Neural crest cell (in vitro differentiated cells): ENCODE measurements around the gene CYFIP1. TPM values are rescaled to one million over a fixed set of nuclear protein-coding genes. Genes with fewer than 3 reads are reported as not detected.

Experiments
- DNase-seq: peaks from one replicate; pipeline ENCODE4 v3.0.0; 2021; ENCODE audit warnings: low read depth, mixed read lengths, low spot score
- H3K27ac Mint-ChIP-seq: one replicate; pipeline ENCODE4 v1.8.0; 2021; ENCODE audit warnings: mild to moderate bottlenecking, mixed read lengths; ENCODE audit not compliant: unreplicated experiment
- H3K27me3 Mint-ChIP-seq: 2 replicates; pipeline ENCODE4 v1.8.0; 2021; ENCODE audit warnings: low read depth, mild to moderate bottlenecking, mixed read lengths
- H3K36me3 Mint-ChIP-seq: 2 replicates; pipeline ENCODE4 v1.8.0; 2021; ENCODE audit warnings: low read depth, mild to moderate bottlenecking, mixed read lengths
- H3K4me1 Mint-ChIP-seq: 2 replicates; pipeline ENCODE4 v1.8.0; 2021; ENCODE audit warnings: mixed read lengths
- H3K4me3 Mint-ChIP-seq: one replicate; pipeline ENCODE4 v1.8.0; 2021; ENCODE audit warnings: mild to moderate bottlenecking, mixed read lengths
- H3K9me3 Mint-ChIP-seq: 2 replicates; pipeline ENCODE4 v1.8.0; 2021; ENCODE audit warnings: mixed read lengths
- CTCF ChIP-seq: fragments of 200-600 bp; sonication (generic); conservative IDR thresholded peaks from 2 replicates; pipeline ENCODE4 v1.5.0; 2021; ENCODE audit warnings: antibody characterized with exemption, mild to moderate bottlenecking
- total RNA-seq: library from RNA; stranded (reverse); gene quantifications from 2 replicates; pipeline ENCODE4 v1.2.1, GENCODE V29; 2021

Gene CYFIP1
- total RNA-seq, 1 donor from 2014 or later: 116 TPM

GRCh38 chr15:22880981-22881738 lies 99.0 kb downstream of the CYFIP1 start:
- Mint-ChIP-seq H3K27me3 (no peaks in the 10 kb centered on the region), H3K9me3 (no peaks in the 10 kb centered on the region), H3K27ac (no peak overlapping the region), H3K4me3 (no peak overlapping the region), H3K4me1 (no peaks in the 10 kb centered on the region), H3K36me3 (peaks cover 9% of the 10 kb centered on the region)
- no peak for DNase-seq
- no peak for TF ChIP-seq CTCF

- no peaks in the 10 kb centered on the region for H3K27me3 Mint-ChIP-seq
- H3K4me1 Mint-ChIP-seq: no peaks in the 10 kb centered on the region
- H3K27ac Mint-ChIP-seq: no peak overlapping the region
- H3K4me3 Mint-ChIP-seq: no peak overlapping the region
- peaks cover 8% of the 10 kb centered on the region for H3K36me3 Mint-ChIP-seq
- DNase-seq: no peak
- TF ChIP-seq CTCF: no peak
- H3K9me3 Mint-ChIP-seq: no peaks in the 10 kb centered on the region
These were observed 99.8 kb downstream of the CYFIP1 start for GRCh38 chr15:22880068-22880980.

GRCh38 chr15:22878103-22878502 lies 102.1 kb downstream of the CYFIP1 start:
- Mint-ChIP-seq H3K36me3 (peaks cover 17% of the 10 kb centered on the region), H3K9me3 (no peaks in the 10 kb centered on the region), H3K27me3 (no peaks in the 10 kb centered on the region), H3K27ac (no peak overlapping the region), H3K4me1 (peaks cover 5% of the 10 kb centered on the region), H3K4me3 (no peak overlapping the region)
- no peak for TF ChIP-seq CTCF
- DNase-seq: no peak

GRCh38 chr15:22877607-22878006 lies 102.6 kb downstream of the CYFIP1 start:
- Mint-ChIP-seq H3K9me3 (no peaks in the 10 kb centered on the region), H3K27me3 (no peaks in the 10 kb centered on the region), H3K4me3 (no peak overlapping the region), H3K4me1 (peaks cover 6% of the 10 kb centered on the region), H3K36me3 (peaks cover 21% of the 10 kb centered on the region), H3K27ac (no peak overlapping the region)
- TF ChIP-seq CTCF: no peak
- no peak for DNase-seq

- no peaks in the 10 kb centered on the region for H3K9me3 Mint-ChIP-seq
- no peak for TF ChIP-seq CTCF
- H3K27me3 Mint-ChIP-seq: no peaks in the 10 kb centered on the region
- H3K4me3 Mint-ChIP-seq: no peak overlapping the region
- H3K27ac Mint-ChIP-seq: no peak overlapping the region
- H3K36me3 Mint-ChIP-seq: peaks cover 26% of the 10 kb centered on the region
- DNase-seq: no peak
- peaks cover 6% of the 10 kb centered on the region for H3K4me1 Mint-ChIP-seq
These were observed 103.1 kb downstream of the CYFIP1 start for GRCh38 chr15:22877117-22877516.
